Smooth muscle cell (in vitro differentiated cells): ENCODE data around the gene RGS7. TPM values are rescaled to one million over a fixed set of nuclear protein-coding genes. Genes with fewer than 3 reads are reported as not detected.

Source experiments
- DNase-seq: peaks from one replicate; lab custom pipeline; 2025; ENCODE audit not compliant: unreplicated experiment; lab: John Stamatoyannopoulos, UW
- H2AFZ ChIP-seq: fragments of 200-600 bp; sonication (generic); 2 replicates; pipeline ENCODE4 v1.6.0; 2016; ENCODE audit warnings: antibody characterized with exemption, low read depth, mild to moderate bottlenecking
- H3F3A ChIP-seq: fragments of 200-600 bp; sonication (generic); 2 replicates; pipeline ENCODE4 v1.6.0; 2017; ENCODE audit warnings: antibody characterized with exemption, low read depth
- H3K27ac ChIP-seq: fragments of 200-600 bp; sonication (generic); 2 replicates; pipeline ENCODE4 v1.5.1; 2016; ENCODE audit warnings: low read depth, mild to moderate bottlenecking
- H3K27me3 ChIP-seq: fragments of 200-600 bp; sonication (generic); 2 replicates; pipeline ENCODE4 v1.6.1; 2016; ENCODE audit warnings: low read depth, mild to moderate bottlenecking
- H3K36me3 ChIP-seq: fragments of 200-600 bp; sonication (generic); 2 replicates; pipeline ENCODE4 v1.5.1; 2016; ENCODE audit warnings: low read depth
- H3K4me1 ChIP-seq: fragments of 200-600 bp; sonication (generic); 2 replicates; pipeline ENCODE4 v1.5.1; 2016; ENCODE audit warnings: low read depth
- H3K4me2 ChIP-seq: fragments of 200-600 bp; sonication (generic); 2 replicates; pipeline ENCODE4 v1.6.0; 2016; ENCODE audit warnings: mild to moderate bottlenecking
- H3K4me3 ChIP-seq: fragments of 200-600 bp; sonication (generic); 2 replicates; pipeline ENCODE4 v1.5.1; 2016; ENCODE audit warnings: mild to moderate bottlenecking
- H3K79me2 ChIP-seq: fragments of 200-600 bp; sonication (generic); 2 replicates; pipeline ENCODE4 v1.6.0; 2016; ENCODE audit warnings: low read depth, mild to moderate bottlenecking
- H3K9ac ChIP-seq: fragments of 200-600 bp; sonication (generic); 2 replicates; pipeline ENCODE4 v1.6.0; 2016; ENCODE audit warnings: low read depth
- H3K9me3 ChIP-seq: fragments of 200-600 bp; sonication (generic); replicated peaks from 2 replicates; pipeline ENCODE4 v1.5.1; 2016; ENCODE audit warnings: low read depth
- H4K20me1 ChIP-seq: fragments of 200-600 bp; sonication (generic); 2 replicates; pipeline ENCODE4 v1.6.0; 2016; ENCODE audit warnings: low read depth
- CTCF ChIP-seq: fragments of 200-600 bp; sonication (generic); IDR thresholded peaks from 2 replicates; pipeline ENCODE4 v1.5.1; 2017; ENCODE audit warnings: borderline replicate concordance, mild to moderate bottlenecking, antibody characterized with exemption; ENCODE audit not compliant: insufficient read depth, poor library complexity, severe bottlenecking
- WGBS: methylation state at CpG from one replicate; pipeline ENCODE4 v1.1.7; 2016; ENCODE audit warnings: low lambda C conversion rate; 5-methylcytosine and 5-hydroxymethylcytosine counted together
- polyA plus RNA-seq: library from polyadenylated mRNA; unstranded; fragments of >200 nt; fragmentation: Nextera tagmentation; extraction: Ambion mirVana; gene quantifications from 2 replicates; pipeline ENCODE4 v1.2.1, GENCODE V29; 2016
- total RNA-seq: library from RNA; depleted of rRNA; stranded (reverse); fragments of >200 nt; gene quantifications from 2 replicates; pipeline ENCODE4 v1.2.3, GENCODE V29; 2014

RGS7 gene
- total and polyA plus RNA-seq, 2 experiments from 2014 or later = 0.16 TPM; not detected in 1

- DNase-seq = no peak
- Histone ChIP-seq H3K4me1 (no peaks in the 10 kb centered on the region), H3K4me2 (no peak overlapping the region), H4K20me1 (no peaks in the 10 kb centered on the region), H3K4me3 (no peak overlapping the region), H2AFZ (no peak overlapping the region), H3K79me2 (no peaks in the 10 kb centered on the region), H3K9ac (no peak overlapping the region), H3K27me3 (no peaks in the 10 kb centered on the region), H3K9me3 (no peaks in the 10 kb centered on the region), H3F3A (no peaks in the 10 kb centered on the region), H3K27ac (no peak overlapping the region), H3K36me3 (no peaks in the 10 kb centered on the region)
- WGBS = 56% methylated on average over 5 of the region's 5 CpGs
- TF ChIP-seq CTCF = no peak
These were observed 45.8 kb downstream of the RGS7 start for GRCh38 chr1:241311056-241311746.

- H3K27ac ChIP-seq = no peak overlapping the region
- H3K4me2 ChIP-seq = no peak overlapping the region
- H3K4me3 ChIP-seq = no peak overlapping the region
- H4K20me1 ChIP-seq = no peaks in the 10 kb centered on the region
- no peak overlapping the region for H2AFZ ChIP-seq
- H3K9me3 ChIP-seq = no peaks in the 10 kb centered on the region
- H3F3A ChIP-seq = no peaks in the 10 kb centered on the region
- no peak for DNase-seq
- H3K79me2 ChIP-seq = no peaks in the 10 kb centered on the region
- no peak for TF ChIP-seq CTCF
- H3K4me1 ChIP-seq = no peaks in the 10 kb centered on the region
- H3K27me3 ChIP-seq = no peaks in the 10 kb centered on the region
- 87% methylated on average over 3 of the region's 3 CpGs for WGBS
- no peaks in the 10 kb centered on the region for H3K36me3 ChIP-seq
- H3K9ac ChIP-seq = no peak overlapping the region
These were observed 46.6 kb downstream of the RGS7 start for GRCh38 chr1:241310451-241310850.

GRCh38 chr1:241309651-241310050 is 47.4 kb downstream of the RGS7 start:
- Histone ChIP-seq H2AFZ (no peak overlapping the region), H4K20me1 (no peaks in the 10 kb centered on the region), H3K27ac (no peak overlapping the region), H3F3A (no peaks in the 10 kb centered on the region), H3K79me2 (no peaks in the 10 kb centered on the region), H3K4me1 (no peaks in the 10 kb centered on the region), H3K4me2 (no peak overlapping the region), H3K36me3 (no peaks in the 10 kb centered on the region), H3K4me3 (no peak overlapping the region), H3K9me3 (no peaks in the 10 kb centered on the region), H3K9ac (no peak overlapping the region), H3K27me3 (no peaks in the 10 kb centered on the region)
- 90% methylated on average over 4 of the region's 4 CpGs for whole genome bisulfite sequencing
- no peak for TF ChIP-seq CTCF
- DNase-seq = no peak

- H3K9ac ChIP-seq = no peak overlapping the region
- no peaks in the 10 kb centered on the region for H3F3A ChIP-seq
- no peak for DNase-seq
- H3K27me3 ChIP-seq = no peaks in the 10 kb centered on the region
- no peak overlapping the region for H3K27ac ChIP-seq
- no peaks in the 10 kb centered on the region for H3K9me3 ChIP-seq
- no peaks in the 10 kb centered on the region for H3K4me1 ChIP-seq
- no peaks in the 10 kb centered on the region for H4K20me1 ChIP-seq
- no peaks in the 10 kb centered on the region for H3K36me3 ChIP-seq
- no peak for TF ChIP-seq CTCF
- H2AFZ ChIP-seq = no peak overlapping the region
- 71% methylated on average over 3 of the region's 3 CpGs for WGBS
- no peaks in the 10 kb centered on the region for H3K79me2 ChIP-seq
- H3K4me3 ChIP-seq = no peak overlapping the region
- H3K4me2 ChIP-seq = no peak overlapping the region
These were observed 48.5 kb downstream of the RGS7 start for GRCh38 chr1:241308471-241308870.
